HG03108 (cell line): ENCODE results near the gene MAPKAP1.

Source experiments
- ATAC-seq: cut with Tn5 transposase; IDR thresholded peaks from one replicate; pipeline ENCODE4 v1.9.1; 2021; ENCODE audit warnings: moderate library complexity; ENCODE audit not compliant: unreplicated experiment

Gene MAPKAP1

DNA sequence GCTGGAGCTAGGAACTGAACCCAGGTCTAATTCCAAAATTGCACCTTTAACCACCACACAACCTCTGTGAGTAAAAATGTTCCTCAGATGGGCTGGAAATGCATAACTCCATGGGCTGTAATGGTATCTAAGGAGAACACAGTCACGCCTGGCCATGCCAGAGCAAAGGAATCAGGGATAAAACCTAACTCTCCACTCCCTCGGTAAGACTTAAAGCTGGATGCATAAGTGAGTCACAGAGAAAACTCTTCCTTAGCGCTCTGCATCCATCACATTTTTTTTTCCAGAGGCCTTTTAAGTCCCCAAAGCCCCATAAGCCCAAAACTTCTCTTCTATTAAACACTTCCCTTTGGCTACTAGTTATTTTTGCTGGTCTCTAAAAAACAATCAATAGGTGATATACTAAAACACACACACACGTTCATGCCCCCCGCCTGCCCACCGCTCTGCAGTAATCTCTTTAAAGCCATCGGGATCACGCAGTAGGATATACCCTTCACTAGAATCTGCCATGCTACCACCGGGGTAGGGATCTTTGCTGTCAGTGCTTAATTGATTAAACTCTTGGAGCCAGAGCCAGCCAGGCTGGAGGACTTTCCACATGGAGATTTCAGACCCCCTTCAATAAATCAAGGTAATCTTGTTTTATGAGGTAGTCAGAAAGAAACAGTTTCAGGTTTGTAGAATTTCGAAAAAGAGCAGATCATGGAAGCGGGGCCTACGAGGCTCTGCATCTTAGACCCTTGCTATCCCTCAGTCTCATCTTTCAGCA lies 212.9 kb downstream of the MAPKAP1 start:
- no peak for ATAC-seq

DNA sequence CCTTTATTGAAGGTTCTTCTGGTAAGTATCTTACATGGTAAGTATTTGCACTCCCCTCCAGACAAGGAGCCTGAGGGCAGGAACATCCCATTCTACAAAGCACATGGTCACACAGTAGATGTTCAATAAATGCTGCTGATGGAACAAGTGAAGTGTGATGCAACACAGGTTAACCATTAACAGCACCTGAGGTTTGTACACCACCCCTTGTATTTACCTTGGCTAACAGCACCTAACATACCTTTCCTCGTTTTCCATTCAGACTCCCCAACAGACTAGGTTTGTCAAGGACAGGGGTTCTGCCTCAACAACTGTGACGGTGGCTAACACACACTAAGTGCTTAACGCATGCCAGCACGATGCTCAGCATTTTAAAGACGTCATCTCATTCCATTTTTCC lies 213.6 kb downstream of the MAPKAP1 start:
- ATAC-seq, result no peak

DNA sequence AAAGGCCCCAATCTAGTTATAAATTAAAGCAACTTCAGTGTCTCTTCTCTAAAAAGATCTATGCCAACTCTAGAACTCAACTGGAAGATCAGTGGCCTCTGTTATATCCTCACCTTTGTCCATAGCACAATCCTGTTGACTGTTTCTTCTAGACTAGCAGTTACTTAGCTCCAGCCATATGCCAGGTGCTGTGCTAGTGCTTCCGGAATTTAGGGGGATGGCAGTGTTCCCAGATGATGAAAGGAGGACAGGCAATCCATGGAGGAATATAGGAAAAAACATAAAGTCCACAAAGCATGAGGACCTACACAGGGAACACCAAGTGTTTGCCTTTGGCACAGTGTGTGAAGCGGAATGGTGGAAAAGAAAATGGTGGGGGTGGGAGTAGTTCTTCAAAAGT lies 214.3 kb downstream of the MAPKAP1 start:
- ATAC-seq, result no peak

DNA sequence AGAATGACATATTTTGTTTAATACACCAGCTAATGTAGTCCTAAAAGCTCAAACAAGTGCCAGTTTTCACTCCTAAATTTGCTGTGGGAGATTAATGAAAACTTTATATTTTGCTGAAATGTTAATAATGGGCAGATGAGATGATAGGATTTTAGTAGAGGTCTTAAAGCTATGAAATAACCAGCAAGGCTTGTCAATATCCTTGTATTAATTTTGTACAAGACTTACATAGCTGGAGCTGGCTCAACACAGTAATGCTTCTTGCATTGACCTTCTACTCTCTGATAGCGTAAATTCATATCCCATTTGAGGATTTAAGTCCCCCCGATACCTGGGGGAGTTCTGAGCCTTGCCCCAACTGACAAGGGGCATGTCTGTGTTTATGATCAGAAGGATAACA lies 219.2 kb downstream of the MAPKAP1 start:
- ATAC-seq, result no peak

DNA sequence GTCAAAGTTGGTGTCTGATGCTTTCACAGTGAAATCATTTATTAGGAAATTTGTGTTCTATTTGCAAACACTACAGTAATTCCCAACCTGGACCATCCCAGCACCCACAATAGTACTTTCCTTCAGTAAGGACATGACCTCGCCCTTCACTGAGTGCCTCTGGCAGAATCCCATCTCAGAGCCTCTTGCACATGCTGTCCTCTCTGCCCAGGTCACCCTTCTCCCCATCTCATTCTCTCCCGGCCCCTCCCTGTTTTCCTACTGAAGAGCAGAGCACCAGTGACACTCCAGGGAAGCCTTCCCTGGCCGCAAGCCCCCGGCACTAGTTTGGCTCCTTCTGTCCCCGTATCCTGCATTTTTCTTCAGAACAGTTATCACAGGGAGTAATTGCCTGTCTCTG lies 220.4 kb downstream of the MAPKAP1 start:
- ATAC-seq, result no peak

DNA sequence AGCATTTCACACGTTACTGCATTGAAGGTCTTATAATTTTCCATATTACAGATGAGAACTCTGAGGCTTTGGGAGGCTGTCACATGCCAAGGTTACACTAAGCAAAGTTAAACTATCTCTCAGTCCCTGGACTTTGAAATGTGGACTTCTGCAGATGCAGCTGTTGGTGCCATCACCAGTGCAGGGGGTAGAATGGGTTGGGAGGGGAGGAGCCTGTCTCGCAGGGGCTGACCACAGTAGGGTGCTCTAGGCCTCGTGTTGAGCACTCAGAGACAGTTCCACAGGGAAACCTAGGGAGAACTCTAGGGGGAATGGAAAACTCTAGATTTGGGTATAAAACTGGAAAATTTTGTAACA lies 220.9 kb downstream of the MAPKAP1 start:
- no peak for ATAC-seq

DNA sequence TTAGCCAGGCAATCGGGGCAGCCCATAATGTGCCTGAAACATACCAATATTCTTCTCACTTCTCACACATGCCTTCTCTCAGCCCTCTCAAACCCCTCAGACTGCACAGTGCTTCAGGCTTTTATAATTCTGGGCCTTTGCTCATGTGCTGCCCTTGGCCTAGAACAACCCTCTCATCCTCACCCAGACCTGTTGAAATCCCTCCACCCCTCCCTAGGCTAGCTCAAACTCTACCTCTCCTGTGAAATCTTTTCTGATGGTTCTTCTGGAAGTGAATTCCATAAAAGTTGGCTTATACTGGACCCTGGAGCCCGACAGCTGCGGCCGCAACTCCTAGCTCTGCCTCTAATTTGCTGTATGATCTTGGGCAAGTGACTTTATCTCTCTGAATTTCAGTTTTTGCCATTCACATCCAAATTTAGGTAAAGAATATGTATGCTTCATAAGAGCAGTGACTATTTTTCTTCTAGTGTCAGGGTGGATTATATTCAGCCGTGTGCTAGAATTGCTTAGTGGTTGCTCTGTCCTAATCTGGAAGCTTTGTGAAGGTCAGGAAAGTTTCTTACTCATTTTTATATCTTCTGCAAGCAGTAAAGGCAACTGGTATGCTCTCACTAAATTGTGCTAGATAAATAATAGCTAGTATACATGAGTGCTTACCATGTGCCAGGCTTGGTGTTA lies 221.4 kb downstream of the MAPKAP1 start:
- ATAC-seq, result no peak

DNA sequence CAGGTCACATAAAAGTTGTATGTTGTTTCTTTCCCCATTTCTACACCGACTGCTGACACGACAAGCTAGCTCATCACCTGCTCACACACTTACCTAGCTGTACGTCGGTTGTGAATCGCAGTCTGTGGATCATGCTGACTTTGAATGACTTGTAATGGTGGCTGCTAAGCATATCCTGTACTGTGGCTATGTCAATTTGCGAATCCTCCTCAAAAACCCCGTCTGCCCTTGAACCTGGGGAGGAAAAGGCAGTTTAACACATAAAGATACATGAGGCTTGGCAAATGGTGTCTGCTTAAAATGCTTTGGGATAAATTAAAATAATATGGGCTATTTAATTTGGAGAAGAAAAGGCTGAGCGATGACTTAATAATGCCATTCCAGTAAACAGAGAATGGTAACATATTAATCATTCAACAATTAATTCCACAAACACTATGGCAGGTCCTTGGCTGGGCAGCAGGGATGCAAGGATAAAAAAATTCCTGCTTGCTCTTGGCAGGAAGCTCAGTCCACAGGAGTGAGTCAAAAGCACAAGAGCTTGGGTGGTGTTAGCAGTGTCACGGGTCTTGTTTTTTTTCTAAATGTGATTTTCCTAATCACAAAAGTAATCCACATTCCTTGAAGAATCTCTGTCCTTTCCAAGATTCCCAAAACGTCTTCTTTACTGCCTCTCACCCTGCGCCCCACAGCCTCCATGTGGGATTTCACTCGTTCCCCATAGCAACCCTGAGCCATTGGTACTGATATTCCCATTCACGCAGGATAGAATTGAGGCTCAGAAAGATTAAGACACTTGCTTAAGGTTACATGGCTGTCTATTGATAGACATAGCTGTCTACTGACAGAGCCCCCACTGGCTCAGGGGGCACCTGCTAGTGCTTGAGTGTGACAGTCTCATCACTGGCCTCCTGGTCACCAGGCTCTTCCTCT lies 222.4 kb downstream of the MAPKAP1 start:
- no peak for ATAC-seq

DNA sequence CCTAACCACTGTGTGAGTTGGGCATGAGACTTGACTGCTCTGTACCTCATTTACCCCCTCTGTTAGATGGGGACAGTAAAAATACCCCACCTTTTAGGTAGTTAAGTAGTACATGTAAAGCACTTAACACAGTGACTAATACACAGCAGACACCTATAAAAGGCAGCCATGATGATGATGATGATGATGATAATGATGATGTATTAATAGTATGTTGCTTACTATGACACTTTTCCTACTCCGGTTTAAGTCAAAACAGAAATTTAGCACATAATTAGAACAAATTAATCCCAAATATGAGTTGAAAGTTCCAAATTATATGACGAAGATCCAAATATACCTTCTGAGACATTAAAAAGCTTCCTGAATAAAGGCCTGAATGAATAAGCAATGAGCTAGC lies 223.3 kb downstream of the MAPKAP1 start:
- ATAC-seq, result no peak

DNA sequence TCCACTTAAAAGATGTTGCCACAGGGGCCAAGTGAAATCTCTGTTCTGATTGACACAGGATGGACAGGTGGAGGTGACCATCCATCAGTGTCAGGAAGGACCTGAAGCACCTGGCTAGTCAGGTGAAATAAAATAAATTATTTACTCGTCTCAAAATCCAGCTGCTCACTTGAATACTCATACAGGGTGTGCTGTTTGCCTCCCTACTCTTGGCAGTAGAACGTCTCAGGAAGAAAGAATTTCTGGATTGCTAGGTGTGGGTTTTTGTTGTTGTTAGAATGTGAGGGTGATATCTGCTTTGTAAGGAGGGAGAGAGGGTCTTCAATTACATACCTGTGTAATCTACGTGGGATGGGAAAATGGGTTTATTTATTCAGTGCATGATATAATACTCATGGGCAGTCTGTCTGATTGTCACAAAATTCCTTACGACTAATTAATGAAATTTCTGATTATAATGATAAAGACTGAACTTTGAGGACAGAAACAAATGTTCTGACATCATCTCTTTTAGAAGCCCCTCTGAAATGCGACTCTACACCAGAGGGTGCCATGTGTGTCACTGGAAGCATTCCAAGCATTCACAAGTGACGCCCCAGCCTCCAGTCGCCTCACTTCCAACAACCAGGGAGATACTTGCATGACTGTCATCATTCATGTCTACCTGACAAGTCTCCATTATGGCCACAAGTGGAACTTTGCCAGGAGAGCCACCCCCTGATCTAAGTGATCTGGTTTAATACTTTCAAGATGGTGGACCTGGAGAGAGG lies 227.0 kb downstream of the MAPKAP1 start:
- no peak for ATAC-seq

DNA sequence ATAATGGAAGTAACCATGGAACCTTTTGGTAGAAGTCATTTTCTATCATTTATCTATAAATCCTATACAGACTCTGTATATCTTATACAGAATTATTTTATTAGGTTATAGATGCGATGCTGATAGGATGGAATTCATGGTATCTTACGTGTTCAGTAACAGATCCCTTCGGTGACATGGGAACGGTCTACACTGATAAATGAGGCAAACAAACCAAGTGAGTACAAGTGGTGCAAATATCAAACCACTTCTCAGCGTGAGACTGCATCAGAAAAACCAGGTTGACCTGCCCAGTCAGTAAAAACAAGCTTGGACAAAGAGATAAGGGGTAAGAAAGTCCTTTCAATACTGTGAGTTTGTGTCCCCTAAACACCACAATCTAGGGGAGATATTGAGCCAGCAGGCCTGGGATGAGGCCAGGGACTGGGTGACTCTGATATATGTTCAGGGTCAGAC lies 229.9 kb downstream of the MAPKAP1 start:
- no peak for ATAC-seq

DNA sequence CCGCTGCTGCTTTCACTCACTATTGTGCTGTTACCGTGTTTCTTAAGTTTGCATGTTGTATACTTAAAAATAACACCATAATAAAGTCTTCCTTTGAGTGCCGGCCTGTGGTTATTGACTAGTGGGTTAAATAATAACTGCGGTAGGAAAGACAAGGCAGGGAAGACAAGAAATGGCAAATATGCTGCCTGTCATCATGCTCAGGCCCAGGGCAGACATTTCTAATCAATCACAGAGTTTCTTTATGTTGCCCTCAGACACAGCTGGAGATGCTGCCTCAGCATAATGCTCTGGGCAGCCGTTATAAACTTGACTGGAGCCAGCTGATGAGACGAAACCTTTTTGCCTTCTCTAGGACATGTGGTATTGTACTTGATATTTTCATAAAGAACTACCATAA lies 230.4 kb downstream of the MAPKAP1 start:
- no peak for ATAC-seq

DNA sequence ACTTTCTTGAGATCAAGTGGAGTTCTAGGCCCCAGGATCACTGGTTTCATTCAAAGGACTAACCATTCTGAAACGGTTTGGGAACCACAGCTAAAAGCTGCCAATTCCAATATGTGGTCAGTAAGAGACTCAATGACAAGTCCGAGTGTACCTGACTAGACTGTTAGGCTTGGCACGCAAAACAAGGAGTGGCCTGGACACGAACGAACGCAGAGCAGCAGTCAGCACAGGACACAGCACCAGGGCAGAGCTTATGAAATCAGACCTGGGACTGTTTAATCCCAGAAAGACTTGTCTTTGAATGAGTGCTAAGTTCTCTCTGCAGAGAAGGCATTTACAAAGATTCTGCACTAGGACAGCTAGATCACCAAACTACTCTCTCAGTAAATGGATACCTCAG lies 231.6 kb downstream of the MAPKAP1 start:
- no peak for ATAC-seq

DNA sequence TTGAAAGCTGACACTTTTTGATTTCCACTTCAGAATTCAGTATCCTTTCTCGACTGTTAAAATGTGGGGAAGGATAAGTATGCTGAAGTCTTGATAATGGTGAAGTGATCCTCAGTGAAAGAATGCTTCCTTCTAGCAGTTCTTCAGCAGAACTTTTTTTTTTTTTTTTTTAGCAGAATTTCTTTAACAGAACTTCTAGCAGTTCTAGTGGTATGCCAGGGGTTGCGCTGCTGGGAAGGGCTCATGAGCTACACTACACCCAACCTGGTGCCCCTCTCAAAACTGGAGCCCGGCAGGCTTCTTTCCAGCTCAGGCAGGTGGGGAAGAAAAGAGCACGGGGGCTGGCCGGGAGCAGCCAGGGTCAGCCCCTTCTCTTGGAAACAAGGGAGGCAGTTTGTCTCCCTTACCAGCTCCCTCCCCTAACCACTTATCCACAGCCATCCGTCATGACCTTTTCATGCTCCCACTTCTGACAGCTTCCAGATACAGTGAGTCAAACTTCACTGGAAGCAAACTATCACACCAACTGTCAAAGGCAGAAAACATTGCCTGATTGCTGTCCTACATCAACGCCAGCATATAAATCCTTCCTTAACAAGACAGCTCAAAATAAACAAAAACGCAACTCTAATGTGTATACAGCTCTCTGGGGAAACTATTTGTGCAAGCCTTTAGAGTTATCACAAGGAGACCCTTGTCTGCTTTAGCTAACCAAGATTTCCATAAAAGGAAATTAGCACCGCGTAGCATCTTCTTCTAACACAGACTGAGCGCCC lies 233.9 kb downstream of the MAPKAP1 start:
- ATAC-seq, result no peak

DNA sequence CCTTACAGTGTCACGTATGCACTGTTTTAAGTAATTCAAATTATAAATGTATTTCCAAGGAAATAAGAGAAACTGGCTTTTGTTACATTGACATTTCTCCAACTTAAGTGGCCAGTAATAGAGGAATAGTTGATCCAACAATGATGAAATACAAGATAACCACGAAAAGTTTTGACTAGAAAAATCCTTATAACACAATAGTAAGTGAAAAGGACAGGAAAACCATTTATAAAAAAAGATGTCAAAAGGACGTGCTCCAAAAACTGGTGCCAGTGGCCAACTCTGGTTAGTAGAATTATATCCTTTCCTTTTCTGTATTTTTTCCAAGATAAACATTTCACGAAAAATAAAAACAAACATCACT lies 234.5 kb downstream of the MAPKAP1 start:
- no peak for ATAC-seq

DNA sequence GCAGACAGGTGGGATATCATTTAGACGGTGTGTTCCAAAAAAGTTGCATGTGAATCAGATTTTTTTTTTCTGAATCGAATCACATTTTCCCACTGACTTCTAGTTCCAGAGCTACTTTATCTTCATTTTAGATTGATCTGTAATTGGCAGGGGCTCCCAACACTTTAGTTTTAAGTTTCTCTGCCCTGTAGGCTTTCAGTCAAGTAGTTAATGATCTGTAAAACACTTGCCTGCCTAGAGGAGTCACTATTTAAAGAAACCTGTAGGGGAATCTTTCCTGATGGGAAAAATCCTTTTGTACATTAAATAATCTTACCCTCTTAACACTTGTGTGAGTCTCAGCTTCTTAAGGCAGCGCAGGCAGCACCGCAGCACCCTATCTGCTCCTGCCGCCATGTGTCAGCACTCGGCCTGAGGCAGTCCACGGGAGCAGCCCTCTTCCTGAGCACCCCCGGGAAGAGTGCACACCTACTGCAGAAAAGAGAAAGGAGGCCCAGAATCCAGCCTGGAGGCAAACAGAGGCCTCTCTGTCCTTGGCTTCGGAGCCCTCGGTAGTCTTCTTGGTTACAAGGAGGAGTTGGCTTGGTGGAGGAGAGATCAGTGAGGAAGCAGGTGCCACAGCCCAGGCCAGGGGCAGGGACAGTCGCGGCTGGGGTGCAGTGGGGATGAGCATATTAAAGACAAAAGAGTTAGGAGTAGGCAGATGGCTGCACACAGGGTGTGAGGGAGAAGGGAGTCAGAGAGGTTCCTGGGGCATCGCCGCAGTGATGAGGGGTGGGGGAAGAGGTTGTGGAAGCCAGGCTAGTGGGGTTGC lies 236.0 kb downstream of the MAPKAP1 start:
- ATAC-seq, result no peak

DNA sequence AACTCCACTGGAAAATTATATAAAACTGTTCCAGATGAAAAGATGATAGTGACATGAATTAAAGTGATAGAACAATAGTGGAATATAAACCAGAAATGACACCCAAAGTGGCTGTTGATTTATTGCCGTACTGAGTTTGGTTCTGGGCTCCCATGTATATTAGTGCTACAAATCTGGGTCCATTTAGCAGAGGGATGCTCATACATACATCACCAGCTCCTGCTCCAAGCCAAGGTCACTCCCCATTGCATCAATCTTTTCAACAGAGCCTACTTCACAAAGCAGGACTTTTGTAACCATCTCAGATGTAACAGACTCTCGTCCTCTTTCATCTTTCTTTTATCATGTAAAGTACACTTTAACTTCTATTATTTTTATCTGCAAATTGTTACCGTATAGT lies 236.8 kb downstream of the MAPKAP1 start:
- ATAC-seq, result no peak

DNA sequence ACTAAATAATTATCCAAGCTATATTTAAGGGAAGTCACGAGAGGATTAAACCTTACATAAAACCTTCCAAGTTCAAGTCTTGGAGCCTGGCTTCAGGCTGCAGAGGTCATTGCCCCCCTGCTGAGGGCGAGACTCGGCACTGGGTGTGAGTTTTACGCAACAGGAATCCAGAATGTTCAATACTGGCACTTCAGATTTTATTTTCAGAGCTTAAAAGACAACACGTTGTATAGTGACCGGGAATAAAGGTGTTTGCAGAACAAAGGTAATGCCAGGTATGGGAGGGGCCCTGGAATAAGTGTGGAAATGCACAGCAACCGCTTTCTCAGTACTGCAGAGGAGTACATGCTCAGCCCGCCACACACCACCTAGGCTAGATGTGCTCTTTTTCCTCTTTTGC lies 238.4 kb downstream of the MAPKAP1 start:
- no peak for ATAC-seq

DNA sequence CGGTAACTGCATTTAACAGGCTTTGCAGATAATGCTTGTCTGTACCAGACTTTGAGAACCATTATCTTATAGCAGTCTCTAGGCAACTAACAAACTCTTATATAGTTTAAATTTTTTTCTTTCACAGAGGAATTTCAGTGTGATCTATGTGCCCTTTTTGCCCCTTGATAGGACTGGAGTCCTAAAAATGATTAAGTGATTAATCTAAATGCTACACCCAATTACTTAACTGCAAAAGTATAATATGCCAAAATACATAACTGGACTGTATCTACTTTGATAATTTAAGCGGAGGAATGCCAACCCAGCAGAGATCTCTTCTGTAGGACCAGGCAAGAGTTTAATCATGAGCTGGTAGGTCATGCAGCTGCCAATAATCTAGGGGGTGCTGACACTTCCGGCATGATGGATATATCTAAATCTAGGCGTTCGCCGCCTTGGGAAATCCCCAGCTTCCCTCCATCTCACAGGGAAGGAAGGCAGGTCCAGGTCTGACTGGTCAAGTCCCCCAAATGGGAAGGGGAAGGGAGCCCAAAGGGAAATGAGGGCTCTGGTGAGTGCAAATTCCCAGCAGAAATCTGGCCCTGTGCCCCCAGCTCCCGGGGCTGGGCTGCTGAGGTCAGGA lies 239.8 kb downstream of the MAPKAP1 start:
- ATAC-seq, result no peak
